Adrenal gland (tissue), 5 donors: ENCODE data around the gene PLEKHA5.

Source experiments
- POLR2A ChIP-seq, 2 donors: fragments of 450-650 bp; IDR thresholded peaks; one replicate each; pipeline ENCODE4 v1.6.1; 2017; ENCODE audit warnings: antibody characterized with exemption in 2 of 2, mild to moderate bottlenecking in 2 of 2, moderate library complexity in 1 of 2
- TF ChIP-seq, protein P1 (sequence below), 6 experiments: fragments of 450-650 bp in 4 of 6; fragments of 200-600 bp in 2 of 6; sonication (generic) in 1 of 6; IDR thresholded peaks; 1 replicate in 5 of 6; 2 replicates in 1 of 6; pipeline versions ENCODE4 v1.5.1 to v1.8.0; 2016 to 2021; ENCODE audit warnings: antibody characterized with exemption in 6 of 6, mild to moderate bottlenecking in 2 of 6, moderate library complexity in 1 of 6
- donor health status: DM: no; HTN: no; CAD: no.

DNA sequence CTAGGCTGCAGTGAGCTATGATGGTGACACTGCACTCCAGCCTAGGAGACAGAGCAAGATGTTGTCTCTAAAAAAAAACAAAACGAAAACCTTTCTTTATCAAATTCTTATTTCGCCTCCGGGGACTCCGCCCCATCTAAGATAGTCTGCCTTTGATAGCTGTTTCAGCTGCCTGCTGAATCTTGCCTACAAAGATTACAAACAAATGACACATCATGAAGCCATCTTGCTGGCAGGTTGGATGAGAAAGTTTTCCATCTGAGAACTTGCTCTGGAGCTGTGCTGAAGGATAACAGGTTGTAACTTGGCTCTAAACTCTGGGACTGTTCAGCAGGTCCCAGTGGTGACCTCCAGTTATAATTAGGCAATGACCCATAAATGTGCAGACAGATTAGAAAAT lies 268.0 kb downstream of the PLEKHA5 start:
- TF ChIP-seq, protein P1, sequence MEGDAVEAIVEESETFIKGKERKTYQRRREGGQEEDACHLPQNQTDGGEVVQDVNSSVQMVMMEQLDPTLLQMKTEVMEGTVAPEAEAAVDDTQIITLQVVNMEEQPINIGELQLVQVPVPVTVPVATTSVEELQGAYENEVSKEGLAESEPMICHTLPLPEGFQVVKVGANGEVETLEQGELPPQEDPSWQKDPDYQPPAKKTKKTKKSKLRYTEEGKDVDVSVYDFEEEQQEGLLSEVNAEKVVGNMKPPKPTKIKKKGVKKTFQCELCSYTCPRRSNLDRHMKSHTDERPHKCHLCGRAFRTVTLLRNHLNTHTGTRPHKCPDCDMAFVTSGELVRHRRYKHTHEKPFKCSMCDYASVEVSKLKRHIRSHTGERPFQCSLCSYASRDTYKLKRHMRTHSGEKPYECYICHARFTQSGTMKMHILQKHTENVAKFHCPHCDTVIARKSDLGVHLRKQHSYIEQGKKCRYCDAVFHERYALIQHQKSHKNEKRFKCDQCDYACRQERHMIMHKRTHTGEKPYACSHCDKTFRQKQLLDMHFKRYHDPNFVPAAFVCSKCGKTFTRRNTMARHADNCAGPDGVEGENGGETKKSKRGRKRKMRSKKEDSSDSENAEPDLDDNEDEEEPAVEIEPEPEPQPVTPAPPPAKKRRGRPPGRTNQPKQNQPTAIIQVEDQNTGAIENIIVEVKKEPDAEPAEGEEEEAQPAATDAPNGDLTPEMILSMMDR (IDR thresholded peaks at IDR 0.05): no peak
- no peak for TF ChIP-seq POLR2A (IDR thresholded peaks at IDR 0.05)
